Calu3 (cell line): Measurements from ENCODE around the gene NPHS2. TPM values are rescaled to one million over a fixed set of nuclear protein-coding genes. Genes with fewer than 3 reads are reported as not detected.

Experiments used
- BruUV-seq: library from RNA; stranded (reverse); fragments of 400-500 nt; replicated peaks from 2 replicates; lab custom pipeline; 2021; lab: Mats Ljungman, UMichigan
- CTCF ChIA-PET: fragments of 300-600 bp; sonication (Branson Sonifier 250); formaldehyde crosslinking; loops from one replicate; lab custom pipeline; 2022; ENCODE audit warnings: antibody characterized with exemption; lab: Charles Lee
- DNase-seq: peaks from one replicate; pipeline ENCODE4 v3.0.0; 2022
- H3K27ac Mint-ChIP-seq: one replicate; pipeline ENCODE4 v1.8.0; 2022; ENCODE audit warnings: mixed read lengths; ENCODE audit not compliant: unreplicated experiment
- H3K27me3 Mint-ChIP-seq: one replicate; pipeline ENCODE4 v1.8.0; 2022; ENCODE audit warnings: mixed read lengths; ENCODE audit not compliant: unreplicated experiment
- H3K36me3 Mint-ChIP-seq: one replicate; pipeline ENCODE4 v1.8.0; 2022; ENCODE audit warnings: mild to moderate bottlenecking, moderate library complexity, mixed read lengths; ENCODE audit not compliant: insufficient read depth, unreplicated experiment
- H3K4me1 Mint-ChIP-seq: one replicate; pipeline ENCODE4 v1.8.0; 2022; ENCODE audit warnings: mild to moderate bottlenecking, low read depth, mixed read lengths; ENCODE audit not compliant: unreplicated experiment
- H3K4me3 Mint-ChIP-seq: one replicate; pipeline ENCODE4 v1.8.0; 2022; ENCODE audit warnings: mild to moderate bottlenecking, low read depth, moderate library complexity, mixed read lengths; ENCODE audit not compliant: unreplicated experiment
- H3K9me3 Mint-ChIP-seq: one replicate; pipeline ENCODE4 v1.8.0; 2022; ENCODE audit warnings: low read depth, mixed read lengths; ENCODE audit not compliant: unreplicated experiment
- CTCF ChIP-seq: fragments of 200-600 bp; IDR thresholded peaks from one replicate; pipeline ENCODE4 v1.8.0; 2022; ENCODE audit warnings: antibody characterized with exemption; ENCODE audit not compliant: unreplicated experiment
- intact Hi-C: fragments of 100-400 bp; cut with micrococcal nuclease; formaldehyde crosslinking; loops from one replicate; pipeline ENCODE4 v1.10.0; 2022; ENCODE audit not compliant: unreplicated experiment
- total RNA-seq: library from RNA; stranded (reverse); gene quantifications from 2 replicates; pipeline ENCODE4 v1.2.3, GENCODE V29; 2022

NPHS2 gene
- total RNA-seq, 1 experiment from 2014 or later = not detected

- Mint-ChIP-seq H3K4me1 (no peaks in the 10 kb centered on the region), H3K4me3 (no peak overlapping the region), H3K27ac (no peak overlapping the region), H3K36me3 (no peaks in the 10 kb centered on the region), H3K27me3 (peaks cover 84% of the 10 kb centered on the region), H3K9me3 (no peaks in the 10 kb centered on the region)
- no peak for TF ChIP-seq CTCF
- CTCF ChIA-PET = no interaction called here
- intact Hi-C loops = no loop called here
- no peak for DNase-seq
- BruUV-seq = no TSS peak
Measured at GRCh38 chr1:179589509-179589908, 13.8 kb upstream of the NPHS2 start.

- Mint-ChIP-seq H3K36me3 (no peaks in the 10 kb centered on the region), H3K9me3 (no peaks in the 10 kb centered on the region), H3K27ac (no peak overlapping the region), H3K4me3 (no peak overlapping the region), H3K4me1 (no peaks in the 10 kb centered on the region), H3K27me3 (peaks cover 84% of the 10 kb centered on the region)
- intact Hi-C loops = no loop called here
- BruUV-seq = no TSS peak
- no peak for TF ChIP-seq CTCF
- CTCF ChIA-PET = interaction anchor here (0.7 kb wide), 1 partner anchor 12 kb away, joined by 3 read pairs; no protein-coding TSS in a partner anchor
- no peak for DNase-seq
Measured at GRCh38 chr1:179588425-179589024, 12.8 kb upstream of the NPHS2 start.

- intact Hi-C loops = no loop called here
- Mint-ChIP-seq H3K27me3 (peaks cover 84% of the 10 kb centered on the region), H3K27ac (no peak overlapping the region), H3K36me3 (no peaks in the 10 kb centered on the region), H3K4me3 (no peak overlapping the region), H3K9me3 (no peaks in the 10 kb centered on the region), H3K4me1 (no peaks in the 10 kb centered on the region)
- no TSS peak for BruUV-seq
- CTCF ChIA-PET = no interaction called here
- no peak for DNase-seq
- no peak for TF ChIP-seq CTCF
Measured at GRCh38 chr1:179587336-179587735, 11.6 kb upstream of the NPHS2 start.

GRCh38 chr1:179586107-179586823, 10.5 kb upstream of the NPHS2 start:
- Mint-ChIP-seq H3K27me3 (peaks cover 84% of the 10 kb centered on the region), H3K36me3 (no peaks in the 10 kb centered on the region), H3K4me1 (no peaks in the 10 kb centered on the region), H3K27ac (no peak overlapping the region), H3K9me3 (no peaks in the 10 kb centered on the region), H3K4me3 (peak overlapping the region; percentile 26)
- peak; percentile 85 for TF ChIP-seq CTCF
- intact Hi-C loops = no loop called here
- peak; percentile 80 for DNase-seq
- CTCF ChIA-PET = interaction anchor here (0.6 kb wide), 2 partner anchors 229 to 480 kb away, joined by 3 read pairs; no protein-coding TSS in a partner anchor
- BruUV-seq = no TSS peak
